IMR-90 (cell line): ENCODE measurements around the gene HYDIN. TPM values are rescaled to one million over a fixed set of nuclear protein-coding genes. Genes with fewer than 3 reads are reported as not detected.

Experiments used
- ATAC-seq: fragments of 200-7000 bp; cut with Tn5 transposase; 2 replicates; pipeline ENCODE4 v1.9.1; 2020; ENCODE audit warnings: low read depth, mild to moderate bottlenecking, moderate library complexity
- BruUV-seq: library from RNA; stranded (reverse); fragments of 400-500 nt; replicated peaks from 2 replicates; lab custom pipeline; 2021; lab: Mats Ljungman, UMichigan
- CTCF ChIA-PET: fragments of 300-600 bp; formaldehyde crosslinking; extraction: SDS; loops from one replicate; lab custom pipeline; 2021; ENCODE audit warnings: antibody characterized with exemption; lab: Yijun Ruan, JAX
- POLR2A ChIA-PET: fragments of 300-600 bp; sonication (Branson Sonifier 250); formaldehyde crosslinking; loops from one replicate; lab custom pipeline; 2022; ENCODE audit warnings: antibody characterized with exemption; ENCODE audit not compliant: unreplicated experiment; lab: Charles Lee
- DNase-seq: peaks from one replicate; pipeline ENCODE4 v3.0.0; 2013
- H2AFZ ChIP-seq: replicated peaks from 2 replicates; pipeline ENCODE3; 2013; ENCODE audit warnings: low read length, mild to moderate bottlenecking; ENCODE audit not compliant: poor library complexity
- H2AK5ac ChIP-seq: 2 replicates; pipeline ENCODE4 v1.6.1; 2013; ENCODE audit warnings: low read depth, low read length, inconsistent platforms
- H2AK9ac ChIP-seq: replicated peaks from 2 replicates; pipeline ENCODE3; 2013; ENCODE audit warnings: mild to moderate bottlenecking, low read depth, low read length, moderate library complexity; ENCODE audit not compliant: poor library complexity
- H2BK120ac ChIP-seq: 2 replicates; pipeline ENCODE4 v1.6.1; 2013; ENCODE audit warnings: low read depth, low read length, inconsistent platforms
- H2BK15ac ChIP-seq: 3 replicates; pipeline ENCODE4 v1.6.1; 2013; ENCODE audit warnings: low read depth, low read length, inconsistent platforms
- H2BK20ac ChIP-seq: 2 replicates; pipeline ENCODE4 v1.6.1; 2013; ENCODE audit warnings: low read depth, mild to moderate bottlenecking, inconsistent platforms, low read length, moderate library complexity
- H2BK5ac ChIP-seq: 2 replicates; pipeline ENCODE4 v1.6.1; 2013; ENCODE audit warnings: mild to moderate bottlenecking, low read depth, low read length, inconsistent platforms; ENCODE audit not compliant: poor library complexity, severe bottlenecking
- H3K14ac ChIP-seq: replicated peaks from 2 replicates; pipeline ENCODE4 v1.6.1; 2013; ENCODE audit warnings: low read depth, low read length, inconsistent platforms
- H3K18ac ChIP-seq: 2 replicates; pipeline ENCODE4 v1.6.1; 2013; ENCODE audit warnings: low read depth, low read length, control low read depth
- H3K23ac ChIP-seq: 2 replicates; pipeline ENCODE4 v1.6.1; 2013; ENCODE audit warnings: low read depth, low read length, inconsistent platforms
- H3K27ac ChIP-seq: 2 replicates; pipeline ENCODE4 v1.5.1; 2013; ENCODE audit warnings: mild to moderate bottlenecking, control low read depth, low read length; ENCODE audit not compliant: insufficient read depth
- H3K27me3 ChIP-seq: 2 replicates; pipeline ENCODE4 v1.6.1; 2013; ENCODE audit warnings: low read length; ENCODE audit not compliant: control insufficient read depth, insufficient read depth
- H3K36me3 ChIP-seq: 2 replicates; pipeline ENCODE4 v1.6.1; 2013; ENCODE audit warnings: low read length, mixed read lengths; ENCODE audit not compliant: control insufficient read depth, insufficient read depth
- H3K4ac ChIP-seq: 2 replicates; pipeline ENCODE4 v1.6.1; 2013; ENCODE audit warnings: low read depth, low read length, inconsistent platforms
- H3K4me1 ChIP-seq: 2 replicates; pipeline ENCODE4 v1.6.1; 2013; ENCODE audit warnings: low read length, mixed read lengths; ENCODE audit not compliant: control insufficient read depth, insufficient read depth
- H3K4me2 ChIP-seq: 2 replicates; pipeline ENCODE4 v1.6.1; 2013; ENCODE audit warnings: low read depth, mild to moderate bottlenecking, control low read depth, low read length, moderate library complexity
- H3K4me3 ChIP-seq: 2 replicates; pipeline ENCODE4 v1.5.1; 2013; ENCODE audit warnings: low read depth, mild to moderate bottlenecking, control low read depth, low read length, moderate library complexity; ENCODE audit not compliant: insufficient read depth
- H3K56ac ChIP-seq: 2 replicates; pipeline ENCODE4 v1.6.1; 2013; ENCODE audit warnings: low read length, inconsistent platforms; ENCODE audit not compliant: insufficient read depth; ENCODE audit errors: extremely low read depth
- H3K79me1 ChIP-seq, 2 experiments: 2 replicates each; pipeline ENCODE4 v1.6.1; 2013; ENCODE audit warnings: low read length in 2 of 2, inconsistent platforms in 1 of 2, low read depth in 1 of 2
- H3K9ac ChIP-seq: 2 replicates; pipeline ENCODE4 v1.6.1; 2013; ENCODE audit warnings: low read depth, low read length, control low read depth
- H3K9me1 ChIP-seq: 2 replicates; pipeline ENCODE4 v1.6.1; 2013; ENCODE audit warnings: low read length, inconsistent platforms; ENCODE audit not compliant: insufficient read depth
- H3K9me3 ChIP-seq: 2 replicates; pipeline ENCODE4 v1.6.1; 2013; ENCODE audit warnings: low read length; ENCODE audit not compliant: control insufficient read depth, insufficient read depth
- H4K20me1 ChIP-seq: 2 replicates; pipeline ENCODE4 v1.6.1; 2013; ENCODE audit warnings: low read length, inconsistent platforms; ENCODE audit not compliant: insufficient read depth
- H4K5ac ChIP-seq: 2 replicates; pipeline ENCODE4 v1.6.1; 2013; ENCODE audit warnings: mild to moderate bottlenecking, low read depth, low read length, control low read depth
- H4K8ac ChIP-seq, 2 experiments: 2 replicates each; pipeline ENCODE4 v1.6.1; 2013; ENCODE audit warnings: low read depth in 2 of 2, low read length in 2 of 2, control low read depth in 1 of 2, inconsistent platforms in 1 of 2
- H4K91ac ChIP-seq: 2 replicates; pipeline ENCODE4 v1.6.1; 2013; ENCODE audit warnings: low read depth, low read length, inconsistent platforms; ENCODE audit not compliant: insufficient read depth
- RFX5 ChIP-seq: IDR thresholded peaks from 2 replicates; pipeline ENCODE4 v1.8.0; 2012; ENCODE audit warnings: low read depth, mild to moderate bottlenecking, low read length, moderate library complexity
- WGBS, 2 experiments: methylation state at CpG; one replicate each; pipeline versions ENCODE4 v1.1.5 to v1.1.7; 2013; ENCODE audit warnings: missing lambda C conversion rate in 2 of 2; ENCODE audit not compliant: insufficient read length in 1 of 2; ENCODE audit errors: extremely low coverage in 2 of 2; 5-methylcytosine and 5-hydroxymethylcytosine counted together
- dilution Hi-C: fragments of 300-500 bp; cut with HindIII; formaldehyde crosslinking; loops from one replicate; pipeline ENCODE4 v1.14.3; 2018; ENCODE audit warnings: low sequenced_read_pairs; ENCODE audit not compliant: unreplicated experiment
- in situ Hi-C: fragments of 300-500 bp; cut with MboI; formaldehyde crosslinking; loops from 3 replicates; pipeline ENCODE4 v1.14.3; 2019; ENCODE audit warnings: low sequenced_read_pairs, inconsistent platforms, mixed read lengths
- intact Hi-C: fragments of 100-400 bp; cut with micrococcal nuclease; formaldehyde crosslinking; loops from 2 replicates; pipeline ENCODE4 v1.10.0; 2022
- polyA plus RNA-seq, 3 experiments: library from polyadenylated mRNA; depleted of rRNA; stranded (reverse); fragments of >200 nt; gene quantifications; 2 replicates each; pipeline ENCODE4 v1.2.3, GENCODE V29; 2012; ENCODE audit warnings: low replicate concordance in 1 of 3
- total RNA-seq: library from RNA; depleted of rRNA; stranded (reverse); fragments of >200 nt; gene quantifications from 2 replicates; pipeline ENCODE4 v1.2.3, GENCODE V29; 2012
- TF ChIP-seq, protein P1 (sequence below): fragments of 150-350 bp; IDR thresholded peaks from 2 replicates; pipeline ENCODE4 v1.6.1; 2017; ENCODE audit warnings: mild to moderate bottlenecking, antibody characterized with exemption, low read length, low read depth
- TF ChIP-seq, protein P2 (sequence below): conservative IDR thresholded peaks from 2 replicates; pipeline ENCODE4 v1.5.1; 2012; ENCODE audit warnings: mild to moderate bottlenecking, low read depth, low read length, improper control_type of control experiment

The HYDIN gene
- total and polyA plus RNA-seq, 2 of the 4 experiments (the other 2 are of a cell fraction), result 0.18 to 0.27 TPM

DNA sequence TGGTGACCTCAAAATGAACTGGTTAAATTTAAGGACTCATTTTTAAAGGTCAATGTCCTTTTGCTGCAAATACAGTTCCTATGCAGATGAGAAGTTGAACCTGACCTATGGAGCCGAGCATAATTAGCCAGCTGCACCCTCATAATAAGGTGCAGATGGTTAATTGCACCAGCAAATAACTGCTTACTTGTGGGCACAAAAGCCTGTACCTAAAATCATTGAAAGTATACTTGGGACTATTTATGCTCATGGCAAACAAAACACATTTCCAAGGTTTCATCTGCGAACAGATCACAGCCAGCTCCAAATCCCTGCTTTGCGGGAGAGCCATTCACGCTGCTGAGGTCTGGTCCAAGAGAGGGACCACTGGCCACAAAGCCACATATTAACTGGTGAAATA is 13.0 kb downstream of the HYDIN start:
- CTCF ChIA-PET, result no interaction called here
- Histone ChIP-seq H2AK9ac (no peak overlapping the region), H4K91ac (no peak overlapping the region), H3K4me2 (no peak overlapping the region), H3K23ac (no peak overlapping the region), H3K79me1 (no peaks in the 10 kb centered on the region), H3K9ac (no peak overlapping the region), H4K5ac (no peak overlapping the region), H3K4ac (no peak overlapping the region), H3K56ac (no peak overlapping the region), H4K8ac (no peak overlapping the region), H3K27me3 (no peaks in the 10 kb centered on the region), H3K18ac (no peak overlapping the region), H3K4me1 (no peaks in the 10 kb centered on the region), H3K9me3 (no peaks in the 10 kb centered on the region), H2BK5ac (no peak overlapping the region), H2AK5ac (no peak overlapping the region), H3K4me3 (no peak overlapping the region), H3K9me1 (no peaks in the 10 kb centered on the region), H3K14ac (no peak overlapping the region), H3K27ac (no peak overlapping the region), H3K36me3 (no peaks in the 10 kb centered on the region), H4K20me1 (no peaks in the 10 kb centered on the region), H2BK15ac (no peak overlapping the region), H2AFZ (no peak overlapping the region), H2BK20ac (no peak overlapping the region), H2BK120ac (no peak overlapping the region)
- intact Hi-C loops, result no loop called here
- DNase-seq (no peak), ATAC-seq (no peak)
- TF ChIP-seq, protein P1, sequence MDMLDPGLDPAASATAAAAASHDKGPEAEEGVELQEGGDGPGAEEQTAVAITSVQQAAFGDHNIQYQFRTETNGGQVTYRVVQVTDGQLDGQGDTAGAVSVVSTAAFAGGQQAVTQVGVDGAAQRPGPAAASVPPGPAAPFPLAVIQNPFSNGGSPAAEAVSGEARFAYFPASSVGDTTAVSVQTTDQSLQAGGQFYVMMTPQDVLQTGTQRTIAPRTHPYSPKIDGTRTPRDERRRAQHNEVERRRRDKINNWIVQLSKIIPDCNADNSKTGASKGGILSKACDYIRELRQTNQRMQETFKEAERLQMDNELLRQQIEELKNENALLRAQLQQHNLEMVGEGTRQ, result no peak
- TF ChIP-seq, protein P2, sequence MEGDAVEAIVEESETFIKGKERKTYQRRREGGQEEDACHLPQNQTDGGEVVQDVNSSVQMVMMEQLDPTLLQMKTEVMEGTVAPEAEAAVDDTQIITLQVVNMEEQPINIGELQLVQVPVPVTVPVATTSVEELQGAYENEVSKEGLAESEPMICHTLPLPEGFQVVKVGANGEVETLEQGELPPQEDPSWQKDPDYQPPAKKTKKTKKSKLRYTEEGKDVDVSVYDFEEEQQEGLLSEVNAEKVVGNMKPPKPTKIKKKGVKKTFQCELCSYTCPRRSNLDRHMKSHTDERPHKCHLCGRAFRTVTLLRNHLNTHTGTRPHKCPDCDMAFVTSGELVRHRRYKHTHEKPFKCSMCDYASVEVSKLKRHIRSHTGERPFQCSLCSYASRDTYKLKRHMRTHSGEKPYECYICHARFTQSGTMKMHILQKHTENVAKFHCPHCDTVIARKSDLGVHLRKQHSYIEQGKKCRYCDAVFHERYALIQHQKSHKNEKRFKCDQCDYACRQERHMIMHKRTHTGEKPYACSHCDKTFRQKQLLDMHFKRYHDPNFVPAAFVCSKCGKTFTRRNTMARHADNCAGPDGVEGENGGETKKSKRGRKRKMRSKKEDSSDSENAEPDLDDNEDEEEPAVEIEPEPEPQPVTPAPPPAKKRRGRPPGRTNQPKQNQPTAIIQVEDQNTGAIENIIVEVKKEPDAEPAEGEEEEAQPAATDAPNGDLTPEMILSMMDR, result no peak
- no peak for TF ChIP-seq RFX5
- dilution Hi-C loops, result no loop called here
- WGBS, 2 experiments, result no CpG with 5 or more reads among the region's 4 CpGs
- no TSS peak for BruUV-seq
- POLR2A ChIA-PET, result no interaction called here
- in situ Hi-C loops, result no loop called here
